Upper lobe of left lung (tissue), 6 donors: ENCODE data around the gene MARCO. TPM values are rescaled to one million over a fixed set of nuclear protein-coding genes. Genes with fewer than 3 reads are reported as not detected.
A peak's percentile ranks its signal among the peaks of the same experiment; 100 is the strongest.

Experiments used
- ATAC-seq, 2 donors: fragments of 200-7000 bp; cut with Tn5 transposase; one replicate each; pipeline ENCODE4 v1.9.1; 2022; ENCODE audit warnings: mild to moderate bottlenecking in 2 of 2, moderate library complexity in 2 of 2; ENCODE audit not compliant: low FRiP score in 2 of 2
- DNase-seq, 2 donors: peaks; one replicate each; pipeline ENCODE4 v3.0.0-alpha.2; 2019 to 2020
- H3K27ac ChIP-seq, 4 donors: fragments of 200-600 bp; sonication (generic); one replicate each; pipeline ENCODE4 v1.5.1; 2016 to 2019
- H3K27me3 ChIP-seq, 4 donors: fragments of 200-600 bp; sonication (generic); one replicate each; pipeline ENCODE4 v1.5.1; 2017 to 2019
- H3K36me3 ChIP-seq, 4 donors: fragments of 200-600 bp; sonication (generic); one replicate each; pipeline ENCODE4 v1.5.1; 2016 to 2019
- H3K4me1 ChIP-seq, 4 donors: fragments of 200-600 bp; sonication (generic); one replicate each; pipeline ENCODE4 v1.5.1; 2018 to 2019
- H3K4me3 ChIP-seq, 4 donors: fragments of 200-600 bp; sonication (generic); one replicate each; pipeline ENCODE4 v1.5.1; 2017 to 2019; ENCODE audit warnings: mild to moderate bottlenecking in 2 of 4, moderate library complexity in 1 of 4
- H3K9me3 ChIP-seq, 4 donors: fragments of 200-600 bp; sonication (generic); one replicate each; pipeline ENCODE4 v1.5.1; 2018 to 2019
- EP300 ChIP-seq, 4 donors: sonication (generic); formaldehyde crosslinking; IDR thresholded peaks; one replicate each; pipeline ENCODE4 v1.5.1; 2017; ENCODE audit warnings: antibody characterized with exemption in 4 of 4, control low read depth in 2 of 4
- POLR2A ChIP-seq, 4 donors: fragments of 450-650 bp; IDR thresholded peaks; one replicate each; pipeline ENCODE4 v1.5.1; 2016 to 2017; ENCODE audit warnings: antibody characterized with exemption in 4 of 4, mild to moderate bottlenecking in 2 of 4
- POLR2AphosphoS5 ChIP-seq, 2 donors: sonication (generic); formaldehyde crosslinking; IDR thresholded peaks; one replicate each; pipeline ENCODE4 v1.5.1; 2017; ENCODE audit warnings: antibody characterized with exemption in 2 of 2
- WGBS, 2 donors: methylation state at CpG; one replicate each; pipeline ENCODE4 v1.1.5; 2017 to 2018; 5-methylcytosine and 5-hydroxymethylcytosine counted together
- total RNA-seq, 6 donors: library from RNA; depleted of rRNA in 4 of 6; stranded (reverse); fragments of >200 nt in 4 of 6; gene quantifications; one replicate each; pipeline versions ENCODE4 v1.1.0 to v1.2.1, GENCODE V29; 2016 to 2021
- TF ChIP-seq, protein P1 (sequence below), 6 experiments: fragments of 450-650 bp in 4 of 6; fragments of 200-600 bp in 2 of 6; sonication (generic) in 2 of 6; IDR thresholded peaks; one replicate each; pipeline ENCODE4 v1.5.1; 2016 to 2019; ENCODE audit warnings: antibody characterized with exemption in 6 of 6
- donor health status: DM: no; HTN: no; CAD: no; lungs with moderate emphysema.
- donor health status: DM: no; HTN: yes; CAD: no; lungs with severe emphysema.

MARCO gene
- total RNA-seq, 6 donors from 2014 or later, result 148 to 499 (median 316) TPM

DNA sequence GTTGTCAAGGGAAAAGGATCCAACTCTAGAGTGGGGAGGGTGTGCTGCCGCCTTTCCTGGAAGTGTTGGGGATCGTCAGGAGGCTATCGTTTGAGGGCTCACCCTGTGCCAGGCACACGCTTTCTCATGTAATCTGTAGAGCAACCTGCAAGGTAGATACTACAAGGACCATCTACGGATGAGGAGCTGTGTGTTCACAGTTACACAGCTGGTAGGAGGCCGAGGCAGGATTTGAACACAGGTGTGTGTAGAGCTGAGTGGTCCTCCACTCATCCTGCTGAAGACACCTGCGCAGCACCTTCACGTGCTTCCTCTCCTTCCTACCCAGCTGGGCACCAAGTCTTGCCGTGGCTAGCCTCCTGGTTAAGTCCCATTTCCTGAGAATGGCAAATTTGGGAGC is 68.3 kb downstream of the MARCO start:
- no peaks in the 10 kb centered on the region for H3K36me3 ChIP-seq

DNA sequence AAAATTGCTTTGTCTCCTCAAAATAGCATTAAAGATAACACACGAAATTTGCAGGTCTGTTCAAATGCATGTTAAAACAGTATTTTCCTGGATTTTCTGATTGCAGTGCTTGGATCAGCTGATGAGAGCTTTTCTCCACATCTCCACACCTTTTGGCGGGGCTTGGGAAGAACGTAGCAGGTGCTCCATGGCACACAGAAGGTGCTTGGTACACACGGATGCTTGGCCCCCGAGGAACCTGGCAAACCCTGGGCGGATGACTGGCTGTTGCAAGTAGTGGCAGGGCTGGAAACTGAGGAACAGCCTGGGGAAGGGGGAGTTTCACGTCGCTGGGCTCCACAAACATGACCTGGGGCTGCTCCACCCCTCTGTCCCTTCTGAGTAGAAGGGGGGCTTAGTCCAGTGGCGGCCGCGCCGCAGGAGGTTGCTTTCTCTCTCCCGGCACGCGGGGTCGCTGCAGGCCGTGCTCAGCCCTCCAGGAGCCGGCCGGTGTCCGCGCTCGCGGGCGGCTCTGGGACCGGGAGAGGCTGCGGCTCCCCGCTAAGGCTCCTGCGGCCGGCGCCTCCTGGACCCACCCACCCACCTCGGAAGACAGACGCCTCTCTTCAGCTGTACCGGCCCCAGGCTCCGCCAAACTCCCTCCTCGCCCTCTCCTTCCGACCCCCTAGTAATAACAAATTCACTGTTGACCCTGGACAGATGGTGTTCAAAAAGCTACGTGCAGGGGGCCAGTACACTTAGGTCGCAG is 69.3 kb downstream of the MARCO start:
- no peaks in the 10 kb centered on the region for H3K27me3 ChIP-seq

More for the DNA sequence above, 68.3 kb downstream of the MARCO start:
- DNase-seq (no peak), ATAC-seq (no peak)
- TF ChIP-seq POLR2A (IDR thresholded peaks at IDR 0.05) (no peak), EP300 (IDR thresholded peaks at IDR 0.05) (no peak), POLR2AphosphoS5 (IDR thresholded peaks at IDR 0.05) (no peak)
- TF ChIP-seq, protein P1, sequence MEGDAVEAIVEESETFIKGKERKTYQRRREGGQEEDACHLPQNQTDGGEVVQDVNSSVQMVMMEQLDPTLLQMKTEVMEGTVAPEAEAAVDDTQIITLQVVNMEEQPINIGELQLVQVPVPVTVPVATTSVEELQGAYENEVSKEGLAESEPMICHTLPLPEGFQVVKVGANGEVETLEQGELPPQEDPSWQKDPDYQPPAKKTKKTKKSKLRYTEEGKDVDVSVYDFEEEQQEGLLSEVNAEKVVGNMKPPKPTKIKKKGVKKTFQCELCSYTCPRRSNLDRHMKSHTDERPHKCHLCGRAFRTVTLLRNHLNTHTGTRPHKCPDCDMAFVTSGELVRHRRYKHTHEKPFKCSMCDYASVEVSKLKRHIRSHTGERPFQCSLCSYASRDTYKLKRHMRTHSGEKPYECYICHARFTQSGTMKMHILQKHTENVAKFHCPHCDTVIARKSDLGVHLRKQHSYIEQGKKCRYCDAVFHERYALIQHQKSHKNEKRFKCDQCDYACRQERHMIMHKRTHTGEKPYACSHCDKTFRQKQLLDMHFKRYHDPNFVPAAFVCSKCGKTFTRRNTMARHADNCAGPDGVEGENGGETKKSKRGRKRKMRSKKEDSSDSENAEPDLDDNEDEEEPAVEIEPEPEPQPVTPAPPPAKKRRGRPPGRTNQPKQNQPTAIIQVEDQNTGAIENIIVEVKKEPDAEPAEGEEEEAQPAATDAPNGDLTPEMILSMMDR (IDR thresholded peaks at IDR 0.05), result no peak
- Histone ChIP-seq H3K9me3 (no peaks in the 10 kb centered on the region), H3K4me3 (no peak overlapping the region), H3K27me3 (no peaks in the 10 kb centered on the region), H3K4me1 (peaks cover 0 to 4% (median 1%) of the 10 kb centered on the region in 4 donors), H3K27ac (no peak overlapping the region)
- WGBS, 2 donors, result 69 to 76% methylated on average over 8 to 9 of the region's 9 CpGs

GRCh38 chr2:119011910-119012209 is 69.9 kb downstream of the MARCO start:
- no peaks in the 10 kb centered on the region for H3K27me3 ChIP-seq

More for the DNA sequence above, 69.3 kb downstream of the MARCO start:
- peak in 1 of 2 donors; percentile 91 for DNase-seq
- Histone ChIP-seq H3K9me3 (no peaks in the 10 kb centered on the region), H3K36me3 (no peaks in the 10 kb centered on the region), H3K4me1 (peaks cover 0 to 4% (median 1%) of the 10 kb centered on the region in 4 donors), H3K27ac (no peak overlapping the region), H3K4me3 (no peak overlapping the region)
- peak; percentile 23 to 88 for ATAC-seq
- no peak for TF ChIP-seq POLR2A (IDR thresholded peaks at IDR 0.05)
- TF ChIP-seq, protein P1 (IDR thresholded peaks at IDR 0.05), result peak; percentile 30 to 73 (median 52)
- WGBS, 2 donors, result 15 to 25% methylated on average over 14 to 17 of the region's 38 CpGs

DNA sequence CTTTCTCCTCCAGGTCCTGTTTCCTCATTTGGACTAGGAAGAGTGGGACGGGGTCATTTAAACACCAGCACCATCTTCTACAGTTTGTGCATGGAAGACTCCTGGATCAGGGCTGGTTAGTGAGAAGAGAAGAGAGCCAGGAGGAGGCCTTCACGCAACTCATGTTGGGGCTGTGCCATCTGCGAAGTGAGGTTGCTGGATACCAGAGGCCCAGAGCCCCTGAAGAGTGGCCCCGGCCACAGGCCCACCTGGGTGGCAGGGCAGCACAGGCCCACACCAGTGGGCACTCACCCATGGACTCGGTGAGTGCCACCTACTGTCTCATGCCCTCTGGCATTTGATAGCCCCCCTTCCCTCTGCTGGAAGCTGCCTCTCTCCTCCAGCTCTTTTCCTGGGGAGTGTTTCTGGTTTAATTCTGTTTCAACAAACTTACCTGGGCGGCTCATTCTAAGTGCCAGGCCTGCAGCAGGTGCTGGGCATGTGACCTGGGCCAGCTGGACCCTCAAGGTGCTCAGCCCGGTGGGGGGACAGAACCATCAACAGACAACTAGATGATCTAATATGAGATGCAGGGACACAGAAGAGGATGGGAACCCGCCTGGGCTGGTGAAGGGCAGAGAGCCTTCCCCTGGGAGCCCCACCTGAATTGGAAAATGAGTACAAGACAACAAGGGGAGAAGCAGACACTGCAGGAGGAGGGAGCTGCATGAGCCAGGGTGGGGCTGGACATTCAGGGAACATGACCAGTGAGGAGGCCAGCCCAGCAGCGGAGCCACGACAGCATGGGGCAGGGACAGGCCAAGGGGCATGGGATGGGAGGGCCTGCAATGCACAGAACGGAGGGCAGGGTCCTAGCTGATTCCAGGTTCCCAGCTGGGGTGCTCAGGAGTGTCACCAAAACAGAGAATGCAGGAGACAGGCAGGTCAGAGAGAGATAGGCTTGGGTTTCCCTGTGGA is 70.6 kb downstream of the MARCO start:
- Histone ChIP-seq H3K27me3 (no peaks in the 10 kb centered on the region), H3K36me3 (no peaks in the 10 kb centered on the region), H3K4me1 (peaks cover 0 to 4% (median 1%) of the 10 kb centered on the region in 4 donors), H3K4me3 (no peak overlapping the region), H3K9me3 (no peaks in the 10 kb centered on the region), H3K27ac (no peak overlapping the region)
- WGBS, 2 donors, result 78 to 88% methylated on average over 7 to 11 of the region's 11 CpGs
- DNase-seq (peak in 1 of 2 donors; percentile 38), ATAC-seq (no peak)
- TF ChIP-seq POLR2A (IDR thresholded peaks at IDR 0.05) (no peak), EP300 (IDR thresholded peaks at IDR 0.05) (no peak), POLR2AphosphoS5 (IDR thresholded peaks at IDR 0.05) (no peak)
- TF ChIP-seq, protein P1 (IDR thresholded peaks at IDR 0.05), result no peak

More at GRCh38 chr2:119011910-119012209, 69.9 kb downstream of the MARCO start:
- TF ChIP-seq POLR2A (IDR thresholded peaks at IDR 0.05) (no peak), POLR2AphosphoS5 (IDR thresholded peaks at IDR 0.05) (no peak), EP300 (IDR thresholded peaks at IDR 0.05) (no peak)
- TF ChIP-seq, protein P1 (IDR thresholded peaks at IDR 0.05), result no peak
- H3K9me3 ChIP-seq, result no peaks in the 10 kb centered on the region
- peaks cover 0 to 4% (median 1%) of the 10 kb centered on the region in 4 donors for H3K4me1 ChIP-seq
- DNase-seq (no peak), ATAC-seq (no peak)
- no peak overlapping the region for H3K4me3 ChIP-seq
- 66 to 68% methylated on average over 5 of the region's 5 CpGs for WGBS, 2 donors
- H3K27ac ChIP-seq, result no peak overlapping the region
- no peaks in the 10 kb centered on the region for H3K36me3 ChIP-seq
